ENCODE measurements around the gene LAMB1.

The LAMB1 gene

DNA sequence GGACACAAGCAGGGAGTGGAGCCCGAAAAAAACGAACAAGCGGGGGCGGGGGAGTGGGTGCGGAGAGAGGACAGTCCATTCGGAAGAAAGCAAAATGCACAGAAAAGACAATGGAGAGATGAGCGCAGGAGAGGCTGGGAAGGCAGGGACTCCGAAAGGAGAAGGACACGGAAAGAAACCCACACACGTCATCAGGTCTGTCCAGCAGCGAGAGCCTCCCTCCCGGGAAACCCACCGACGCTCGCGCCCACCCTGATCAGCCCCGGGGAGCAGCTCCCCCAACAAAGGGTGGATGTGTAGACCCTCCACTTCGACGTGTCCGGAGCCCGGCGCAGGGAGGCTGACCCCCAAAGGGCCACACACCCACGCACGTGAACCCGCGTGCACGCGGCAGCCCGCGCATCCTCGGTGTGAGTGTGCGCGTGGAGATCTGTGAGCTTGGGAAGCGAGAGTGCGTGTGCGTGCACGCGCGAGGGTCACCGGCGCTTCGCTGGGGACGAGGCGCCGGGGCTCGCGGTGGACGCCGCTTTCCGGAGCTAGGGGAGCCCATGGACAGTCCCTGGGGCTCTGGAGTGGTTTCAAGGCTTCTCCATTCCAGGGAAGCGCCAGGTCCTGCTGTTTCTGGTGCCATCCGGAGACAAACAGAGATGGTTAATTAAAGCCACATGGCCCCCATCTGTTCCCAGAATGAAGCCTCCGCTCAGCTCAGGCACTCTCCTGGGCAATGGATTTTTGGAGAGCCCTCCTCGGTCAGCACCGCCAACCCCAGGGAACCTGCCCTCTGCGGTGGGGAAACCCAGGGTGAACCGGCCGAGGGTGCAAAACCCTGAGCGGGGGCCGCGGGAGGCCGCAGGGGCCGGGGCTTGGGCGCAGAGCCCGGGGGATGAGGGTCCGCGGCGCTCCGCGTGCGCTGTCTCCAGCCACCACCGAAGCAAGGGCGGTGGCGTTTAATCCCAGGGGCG is 916 bp downstream of the LAMB1 start:
- DNase-seq (ENCODE audit: extremely low spot score): peak; percentile 15

DNA sequence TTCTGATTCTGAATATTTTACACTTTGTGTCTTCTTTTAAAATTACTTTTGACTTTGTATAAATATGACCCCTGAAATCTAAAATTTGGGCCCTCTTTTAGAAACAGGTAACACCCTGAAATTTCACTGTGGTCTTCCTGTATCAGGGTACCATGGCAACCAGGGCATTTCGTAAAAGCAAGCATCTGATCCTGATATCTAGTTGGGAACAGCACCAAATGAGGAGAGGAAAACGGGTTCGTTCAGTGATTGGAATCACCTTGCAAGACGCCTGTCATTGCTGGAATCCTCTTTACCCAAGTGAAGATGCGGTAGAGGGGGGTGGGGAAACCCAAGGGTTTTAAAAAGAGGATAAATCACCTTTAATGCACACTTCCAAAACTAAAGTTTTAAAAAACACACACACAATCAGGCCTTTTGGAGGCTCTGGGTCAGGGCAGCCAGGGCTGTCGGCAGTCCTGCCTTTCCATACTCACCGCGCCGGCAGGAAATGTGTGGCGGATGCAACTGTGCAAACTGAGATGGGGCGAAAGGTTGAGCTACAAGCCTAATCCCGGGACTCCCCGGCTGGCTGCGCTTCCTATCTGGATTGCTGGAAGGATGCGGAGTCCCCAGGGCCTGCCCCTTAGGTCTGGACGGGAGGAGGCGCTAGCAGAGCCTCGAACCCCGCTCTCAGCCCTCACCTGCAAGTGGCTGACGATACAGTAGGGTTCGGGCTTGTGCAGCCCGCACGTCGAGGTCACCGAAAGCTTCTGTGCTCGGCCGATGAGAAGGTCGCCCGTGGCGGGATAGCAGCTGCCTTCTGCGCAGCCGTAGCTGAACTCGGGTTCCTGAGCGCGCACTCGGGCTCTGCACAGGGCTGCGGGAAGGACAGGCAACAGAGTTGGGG is 1.8 kb downstream of the LAMB1 start:
- ChIA-PET POLR2A (no interaction called here), CTCF (no interaction called here)
- DNase-seq (ENCODE audit: extremely low spot score): no peak
- no peak for TF ChIP-seq CTCF (IDR thresholded peaks at IDR 0.05; ENCODE audit: control extremely low read depth, extremely low read depth, low read depth, missing control alignments)

More for the DNA sequence above, 916 bp downstream of the LAMB1 start:
- no peak for TF ChIP-seq CTCF (IDR thresholded peaks at IDR 0.05; ENCODE audit: control extremely low read depth, extremely low read depth, low read depth, missing control alignments)
- ChIA-PET CTCF (interaction anchor here (1.2 kb wide), 1 partner anchor 12 kb away, joined by 3 read pairs; no protein-coding TSS in a partner anchor), POLR2A (no interaction called here)

DNA sequence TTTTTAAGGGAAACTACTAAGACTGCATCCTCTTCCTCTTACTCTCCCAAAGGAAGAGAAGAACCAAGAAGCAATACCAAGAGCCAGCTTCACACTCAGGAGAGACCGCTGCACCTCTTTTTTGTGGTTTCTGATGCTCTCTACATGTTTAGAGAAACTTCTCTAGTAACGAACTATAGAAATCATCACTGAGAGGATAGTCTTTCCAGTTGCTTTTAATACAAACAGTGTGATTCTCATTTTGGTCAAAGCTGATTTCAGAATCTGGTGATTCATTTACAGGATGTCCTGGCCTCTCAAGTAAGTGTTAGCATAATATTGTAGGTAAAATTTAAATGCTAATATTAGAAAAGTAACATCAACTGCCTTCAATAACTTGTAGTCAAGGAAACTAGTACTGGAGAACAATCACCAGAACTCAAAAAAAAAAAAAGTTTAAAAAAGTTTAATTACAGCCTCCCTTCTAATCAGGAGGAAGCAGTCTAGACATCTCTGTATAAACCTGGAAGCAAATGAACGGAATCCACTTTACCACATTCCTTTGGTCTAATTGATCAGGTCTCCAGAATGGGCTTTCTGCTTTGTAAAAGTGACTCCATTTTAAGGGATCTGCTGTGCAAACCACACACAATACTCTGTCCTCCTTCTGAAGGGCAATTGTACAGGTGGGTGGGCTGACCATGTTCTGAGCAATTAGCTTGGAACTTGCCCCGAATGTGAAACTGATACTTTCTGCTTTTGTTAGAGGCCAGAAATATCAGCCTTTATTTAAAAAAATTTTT is 3.0 kb downstream of the LAMB1 start:
- DNase-seq (ENCODE audit: extremely low spot score): no peak
- ChIA-PET CTCF (interaction anchor here (0.8 kb wide), 1 partner anchor 16 kb away, joined by 3 read pairs; no protein-coding TSS in a partner anchor), POLR2A (no interaction called here)
- no peak for TF ChIP-seq CTCF (IDR thresholded peaks at IDR 0.05; ENCODE audit: control extremely low read depth, extremely low read depth, low read depth, missing control alignments)

DNA sequence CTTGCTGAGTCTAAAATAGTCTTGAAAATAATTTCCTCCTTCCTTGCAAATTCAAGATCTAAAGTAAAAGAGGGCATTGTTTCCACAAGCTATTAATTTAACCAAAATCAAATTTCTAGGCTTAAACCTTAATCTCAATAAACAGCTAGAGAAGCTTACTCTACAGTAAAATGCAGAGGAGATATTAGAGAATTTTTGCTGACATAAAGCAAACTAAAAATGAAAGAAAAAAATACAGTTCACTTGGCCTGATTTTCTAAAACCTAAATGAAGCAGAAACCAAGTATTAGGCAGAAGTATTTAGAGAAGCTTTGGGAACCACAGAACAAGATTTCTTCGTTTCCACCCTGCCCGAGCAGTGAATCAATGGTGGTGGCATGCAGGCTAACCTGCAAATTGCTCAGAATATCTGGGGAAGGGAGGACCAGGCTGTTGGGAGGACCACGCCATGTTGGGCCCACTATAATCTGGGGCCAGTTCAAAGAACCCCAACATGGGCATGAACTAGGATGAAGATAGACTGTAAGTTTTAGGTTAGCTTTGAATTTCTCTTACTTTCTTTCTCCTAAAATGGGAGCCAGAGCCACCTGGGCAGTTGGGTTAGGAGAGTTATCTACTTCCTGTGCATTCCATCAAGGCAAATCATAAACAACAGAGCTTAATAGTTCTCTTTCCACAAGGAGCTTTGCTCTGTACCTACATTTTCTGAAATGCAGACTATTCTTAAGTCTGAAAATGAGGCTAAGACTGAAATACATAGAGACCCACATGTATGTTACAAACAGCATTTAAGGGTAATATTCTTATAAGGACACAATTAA is 4.1 kb downstream of the LAMB1 start:
- CTCF ChIA-PET: no interaction called here
- POLR2A ChIA-PET: no interaction called here
- DNase-seq (ENCODE audit: extremely low spot score): no peak
- TF ChIP-seq CTCF (IDR thresholded peaks at IDR 0.05; ENCODE audit: control extremely low read depth, extremely low read depth, low read depth, missing control alignments): no peak

GRCh38 chr7:107998150-107998549 is 4.8 kb downstream of the LAMB1 start:
- ChIA-PET CTCF (no interaction called here), POLR2A (no interaction called here)
- no peak for TF ChIP-seq CTCF (IDR thresholded peaks at IDR 0.05; ENCODE audit: control extremely low read depth, extremely low read depth, low read depth, missing control alignments)
- no peak for DNase-seq (ENCODE audit: extremely low spot score)

All from GM10248 (cell line).